K562 (cell line): ENCODE results near the gene ZCWPW1. TPM values are rescaled to one million over a fixed set of nuclear protein-coding genes. Genes with fewer than 3 reads are reported as not detected.

ENCODE experiments used
- ARID4B ChIP-seq: sonication (generic); formaldehyde crosslinking; IDR thresholded peaks from 2 replicates; pipeline ENCODE4 v1.8.0; 2022; ENCODE audit warnings: mild to moderate bottlenecking, missing genetic modification reagents
- CBFA2T3 ChIP-seq: fragments of 450-650 bp; IDR thresholded peaks from 2 replicates; pipeline ENCODE4 v1.6.1; 2017
- CCAR2 ChIP-seq: fragments of 200-400 bp; formaldehyde crosslinking; IDR thresholded peaks from 2 replicates; pipeline ENCODE4 v1.6.1; 2017; ENCODE audit warnings: mild to moderate bottlenecking, low read depth, low read length
- ETS1 ChIP-seq: conservative IDR thresholded peaks from 2 replicates; pipeline ENCODE4 v1.6.1; 2011; ENCODE audit warnings: low read depth, mild to moderate bottlenecking, low read length; ENCODE audit not compliant: control insufficient read depth
- FOXA3 ChIP-seq, 2 experiments: fragments of 450-650 bp in 1 of 2; sonication (generic) in 1 of 2; formaldehyde crosslinking; IDR thresholded peaks in 1 of 2; conservative IDR thresholded peaks in 1 of 2; 2 replicates each; pipeline versions ENCODE4 v1.4.0 to v1.8.0; 2020 to 2022; ENCODE audit warnings: mild to moderate bottlenecking in 2 of 2, missing genetic modification reagents in 1 of 2
- FOXK2 ChIP-seq, 2 experiments: fragments of 450-650 bp; IDR thresholded peaks in 1 of 2; conservative IDR thresholded peaks in 1 of 2; 2 replicates each; pipeline ENCODE4 v1.6.1; 2016; ENCODE audit warnings: low read depth in 2 of 2, mild to moderate bottlenecking in 1 of 2
- HCFC1 ChIP-seq: IDR thresholded peaks from 2 replicates; pipeline ENCODE4 v1.6.1; 2012; ENCODE audit warnings: low read depth, low read length, improper control_type of control experiment
- IFI16 ChIP-seq: fragments of 250-450 bp; sonication (Bioruptor Pico); IDR thresholded peaks from 2 replicates; pipeline ENCODE4 v2.1.2; 2022; ENCODE audit warnings: mild to moderate bottlenecking, inconsistent platforms
- ILF3 ChIP-seq: fragments of 450-650 bp; IDR thresholded peaks from 2 replicates; pipeline ENCODE4 v1.6.1; 2018; ENCODE audit warnings: antibody characterized with exemption, mild to moderate bottlenecking, moderate library complexity, borderline replicate concordance
- MAX ChIP-seq: sonication (generic); formaldehyde crosslinking; IDR thresholded peaks from 2 replicates; pipeline ENCODE4 v1.9.0; 2022; ENCODE audit warnings: mild to moderate bottlenecking, missing genetic modification reagents
- PHB ChIP-seq: fragments of 250-450 bp; sonication (Bioruptor Pico); IDR thresholded peaks from 2 replicates; pipeline ENCODE4 v1.5.0; 2021
- POLR2A ChIP-seq: fragments of 450-650 bp; conservative IDR thresholded peaks from 2 replicates; pipeline ENCODE4 v1.6.1; 2016
- POLR2B ChIP-seq: fragments of 450-650 bp; IDR thresholded peaks from 2 replicates; pipeline ENCODE4 v1.6.1; 2018; ENCODE audit warnings: low read depth; ENCODE audit not compliant: partially characterized antibody
- SMAD3 ChIP-seq: fragments of 450-650 bp; formaldehyde crosslinking; conservative IDR thresholded peaks from 2 replicates; pipeline ENCODE4 v1.4.0; 2020; ENCODE audit warnings: mild to moderate bottlenecking
- SNIP1 ChIP-seq: fragments of 450-650 bp; IDR thresholded peaks from 2 replicates; pipeline ENCODE4 v1.7.1; 2017; ENCODE audit warnings: low read depth, mild to moderate bottlenecking
- SP1 ChIP-seq: sonication (generic); formaldehyde crosslinking; IDR thresholded peaks from 2 replicates; pipeline ENCODE4 v1.8.1; 2022; ENCODE audit warnings: mild to moderate bottlenecking, missing genetic modification reagents
- SRF ChIP-seq, 2 experiments: fragments of 250-450, 450-650 bp in 1 of 2; sonication (Bioruptor Pico) in 1 of 2; sonication (generic) in 1 of 2; formaldehyde crosslinking; IDR thresholded peaks; 2 replicates each; pipeline versions ENCODE4 v1.5.0 to v1.5.1; 2020 to 2022; ENCODE audit warnings: mild to moderate bottlenecking in 1 of 2, missing genetic modification reagents in 1 of 2
- STAT5A ChIP-seq: IDR thresholded peaks from 2 replicates; pipeline ENCODE4 v1.6.1; 2012; ENCODE audit warnings: low read length, inconsistent platforms, borderline replicate concordance
- XRCC3 ChIP-seq: fragments of 450-650 bp; IDR thresholded peaks from 2 replicates; pipeline ENCODE4 v1.6.1; 2017; ENCODE audit warnings: mild to moderate bottlenecking, moderate library complexity
- ZNF76 ChIP-seq: fragments of 250-450 bp; sonication (Bioruptor Pico); IDR thresholded peaks from 2 replicates; pipeline ENCODE4 v1.4.0; 2020; ENCODE audit warnings: mild to moderate bottlenecking, moderate library complexity, borderline replicate concordance
- ZNF830 ChIP-seq: fragments of 250-450 bp; sonication (Bioruptor Pico); IDR thresholded peaks from 2 replicates; pipeline ENCODE4 v1.5.0; 2021; ENCODE audit warnings: mild to moderate bottlenecking
- polyA plus RNA-seq, 8 experiments: library from polyadenylated mRNA; depleted of rRNA in 4 of 8; stranded (reverse) in 5 of 8; unstranded in 3 of 8; fragments of >200 nt; fragmentation: Nextera tagmentation in 2 of 8; fragmentation: Illumina TruSeq in 1 of 8; extraction: Ambion mirVana in 2 of 8; extraction: Trizol in 1 of 8; gene quantifications; 2 replicates each; pipeline versions ENCODE4 v1.2.1 to v1.2.3, GENCODE V29; 2011 to 2014; ENCODE audit warnings: inconsistent platforms in 1 of 8, missing spikeins in 1 of 8
- total RNA-seq, 7 experiments: library from RNA; depleted of rRNA in 6 of 7; stranded (reverse); fragments of >200 nt in 6 of 7; fragmentation: Illumina TruSeq in 2 of 7; extraction: Trizol in 2 of 7; gene quantifications; 2 replicates each; pipeline versions ENCODE4 v1.2.1 to v1.2.3, GENCODE V29; 2011 to 2021; ENCODE audit warnings: low replicate concordance in 1 of 7

The ZCWPW1 gene
- total and polyA plus RNA-seq, 9 of the 15 experiments (the other 6 are each of a cell fraction or from before 2014, with no cell fraction given) = 0.18 to 1.7 (median 1.2) TPM

GRCh38 chr7:100429637-100430492 lies 1.4 kb upstream of the ZCWPW1 start, which contains the start of gene MEPCE (continued):
- peak; percentile 79; the same call in 1 of the 2 replicates for TF ChIP-seq ETS1
- no peak for TF ChIP-seq XRCC3
- TF ChIP-seq ARID4B (CRISPR knock-in tag) = peak; percentile 15
- TF ChIP-seq MAX (CRISPR knock-in tag) = peak; percentile 40; the same call in 1 of the 2 replicates
- TF ChIP-seq ZNF830 (CRISPR knock-in tag) = peak; percentile 95
- no peak for TF ChIP-seq IFI16
- no peak for TF ChIP-seq CCAR2
- TF ChIP-seq FOXK2 (conservative IDR thresholded peaks at IDR 0.05 in 1 of 2, IDR thresholded peaks at IDR 0.05 in 1 of 2; ENCODE audit: low read depth in 2 of 2) = peak in 1 of 2 experiments; percentile 18; a peak in 1 of 4 replicates
- peak; percentile 22; the same call in 1 of the 2 replicates for TF ChIP-seq CBFA2T3
- peak; percentile 27; the same call in 1 of the 2 replicates for TF ChIP-seq SP1 (CRISPR knock-in tag)
- TF ChIP-seq POLR2B = peak; percentile 55
- TF ChIP-seq PHB = peak; percentile 82; the same call in 1 of the 2 replicates
- TF ChIP-seq ILF3 = peak; percentile 60; the same call in 1 of the 2 replicates
- TF ChIP-seq SNIP1 = no peak
- no peak; the same call in 1 of the 2 replicates for TF ChIP-seq STAT5A
- TF ChIP-seq FOXA3 (CRISPR knock-in tag; conservative IDR thresholded peaks at IDR 0.05 in 1 of 2, IDR thresholded peaks at IDR 0.05 in 1 of 2) = peak in 1 of 2 experiments; percentile 61; a peak in 1 of 4 replicates
- TF ChIP-seq SRF (CRISPR knock-in tag; IDR thresholded peaks at IDR 0.05) = no peak
- TF ChIP-seq SMAD3 (CRISPR knock-in tag) = peak; percentile 77
- 0 out of 2 replicates have a peak, but pooled peaks have one; percentile 4 for TF ChIP-seq HCFC1
- peak; percentile 75 for TF ChIP-seq POLR2A
- TF ChIP-seq ZNF76 = no peak
